HL-60/S4 treated with phorbol 12-myristate 13-acetate at 8.2 ng/mL for 4 days and 3 days (cell line): ENCODE results near the gene ZNF648.

Source experiments
- in situ Hi-C: fragments of 300-500 bp; cut with MboI; formaldehyde crosslinking; loops from 2 replicates; pipeline ENCODE4 v1.15.0; 2022; ENCODE audit warnings: low sequenced_read_pairs

Gene ZNF648, protein sequence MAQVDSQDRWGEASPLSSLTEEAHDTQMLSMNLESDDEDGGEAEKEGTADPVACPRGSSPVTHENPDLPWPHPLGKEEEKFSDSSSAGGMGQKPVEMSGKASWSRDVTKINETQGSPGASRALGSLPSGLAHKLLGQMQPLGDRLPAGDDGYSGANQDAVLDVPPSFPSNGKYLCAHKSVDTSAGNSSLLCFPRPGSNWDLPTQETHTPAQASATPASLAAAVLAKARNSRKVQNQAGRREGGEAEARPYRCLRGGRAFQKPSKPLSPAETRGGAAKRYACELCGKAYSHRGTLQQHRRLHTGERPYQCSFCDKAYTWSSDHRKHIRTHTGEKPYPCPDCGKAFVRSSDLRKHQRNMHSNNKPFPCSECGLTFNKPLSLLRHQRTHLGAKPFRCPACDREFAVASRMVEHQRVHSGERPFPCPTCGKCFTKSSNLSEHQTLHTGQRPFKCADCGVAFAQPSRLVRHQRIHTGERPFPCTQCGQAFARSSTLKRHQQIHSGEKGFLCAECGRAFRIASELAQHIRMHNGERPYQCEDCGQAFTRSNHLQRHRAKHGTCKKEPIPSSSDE

DNA sequence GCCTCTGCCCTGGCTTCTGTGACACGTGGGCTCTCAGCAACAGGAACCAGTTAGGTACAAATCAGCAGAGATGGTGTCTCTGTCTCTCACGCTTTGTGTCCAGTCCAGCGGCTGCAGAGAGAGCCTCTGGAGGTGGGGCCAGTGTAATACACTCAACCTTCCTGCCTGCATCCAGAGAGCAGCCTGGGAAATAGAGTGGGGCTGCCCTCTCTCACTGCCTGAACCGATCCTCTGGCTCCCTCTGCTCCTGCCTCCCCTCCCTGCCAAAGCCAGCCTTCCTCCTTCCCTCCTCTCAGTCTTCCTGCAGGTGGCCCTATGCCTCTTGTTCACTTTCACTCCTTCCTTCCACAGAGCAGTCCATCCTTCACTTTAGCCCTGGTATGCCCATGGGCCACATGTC, at the start of gene ZNF648:
ZNF648 (minus strand) TSS at position 119 of the 400 bp plus-strand sequence. CDS start 3,702 bp downstream, outside the sequence.
- in situ Hi-C loops, result loop anchor here (25.0 kb wide), 1 partner anchor 574 kb away; the partner anchor contains the start of gene CACNA1E

DNA sequence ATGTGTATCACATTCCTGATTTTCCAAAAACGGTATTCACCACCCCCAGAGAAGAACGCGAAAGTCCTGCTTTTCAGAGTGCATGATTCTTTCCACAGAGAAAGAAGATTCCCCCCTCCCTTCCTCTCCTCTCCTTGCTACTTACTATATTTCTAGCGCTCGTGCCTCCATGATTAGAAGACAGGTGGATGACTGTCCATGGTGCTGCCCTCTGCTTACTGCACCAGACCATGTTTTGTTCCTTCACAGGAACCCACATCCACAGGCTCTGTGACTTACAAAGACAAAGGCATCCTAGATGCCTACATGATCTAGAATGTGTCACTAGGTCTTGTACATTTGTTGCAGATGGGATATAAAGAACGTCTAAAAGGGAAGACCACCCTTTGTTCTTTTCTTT, 49.1 kb upstream of the ZNF648 start:
- in situ Hi-C loops, result no loop called here

DNA sequence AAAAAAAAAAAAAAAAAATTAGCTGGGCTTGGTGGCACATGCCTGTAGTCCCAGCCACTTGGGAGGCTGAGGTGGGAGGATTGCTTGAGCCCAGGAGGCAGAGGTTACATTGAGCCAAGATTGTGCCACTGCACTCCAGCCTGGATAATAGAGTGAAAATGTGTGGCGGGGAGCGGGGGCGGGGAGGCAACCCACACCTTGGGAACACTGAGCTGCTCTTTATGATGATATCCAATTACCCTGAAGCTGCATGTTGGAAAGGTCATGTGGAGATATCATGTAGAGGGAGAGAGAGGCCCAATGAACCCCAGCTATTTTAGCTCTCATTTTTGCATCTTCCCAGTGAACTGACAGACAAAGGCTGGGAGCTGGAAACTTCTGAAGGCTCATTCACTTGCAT, 48.3 kb upstream of the ZNF648 start:
- in situ Hi-C loops, result no loop called here

DNA sequence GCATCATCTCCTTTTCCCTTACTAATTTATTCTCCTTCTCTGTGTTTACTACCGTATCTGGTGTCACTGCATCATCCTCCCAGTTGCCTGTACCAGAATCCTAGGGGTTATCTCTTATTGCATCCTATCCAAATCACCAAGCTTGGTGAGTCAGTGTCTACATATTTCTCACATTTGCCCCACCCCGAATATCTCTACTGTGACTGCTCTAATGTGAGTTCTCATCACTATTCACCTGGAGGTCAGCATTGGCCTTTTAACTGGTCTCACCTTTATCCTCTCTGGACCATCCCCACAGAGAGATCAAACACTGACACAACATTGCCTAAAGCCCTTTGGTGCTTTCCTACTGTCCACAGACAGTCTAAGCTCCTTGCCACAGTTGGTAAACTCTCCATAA, 45.7 kb upstream of the ZNF648 start:
- in situ Hi-C loops, result no loop called here

DNA sequence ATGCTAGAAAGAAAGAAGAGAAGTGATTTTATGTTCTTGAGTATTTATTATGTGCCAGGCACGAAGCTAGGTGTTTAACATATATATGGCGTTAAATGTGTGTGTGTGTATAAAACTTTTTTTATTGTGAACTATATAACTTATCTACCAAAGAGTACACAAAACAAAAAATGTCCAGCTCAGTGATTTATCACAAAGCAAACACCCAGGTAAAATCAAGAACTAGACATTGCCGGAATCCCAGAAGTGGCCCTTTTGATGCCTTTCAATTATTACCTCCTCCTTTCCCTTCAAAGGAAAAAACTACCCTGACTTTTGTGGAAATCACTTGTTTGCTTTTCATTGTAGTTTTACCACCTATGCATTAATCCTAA, 40.5 kb upstream of the ZNF648 start:
- in situ Hi-C loops, result no loop called here

DNA sequence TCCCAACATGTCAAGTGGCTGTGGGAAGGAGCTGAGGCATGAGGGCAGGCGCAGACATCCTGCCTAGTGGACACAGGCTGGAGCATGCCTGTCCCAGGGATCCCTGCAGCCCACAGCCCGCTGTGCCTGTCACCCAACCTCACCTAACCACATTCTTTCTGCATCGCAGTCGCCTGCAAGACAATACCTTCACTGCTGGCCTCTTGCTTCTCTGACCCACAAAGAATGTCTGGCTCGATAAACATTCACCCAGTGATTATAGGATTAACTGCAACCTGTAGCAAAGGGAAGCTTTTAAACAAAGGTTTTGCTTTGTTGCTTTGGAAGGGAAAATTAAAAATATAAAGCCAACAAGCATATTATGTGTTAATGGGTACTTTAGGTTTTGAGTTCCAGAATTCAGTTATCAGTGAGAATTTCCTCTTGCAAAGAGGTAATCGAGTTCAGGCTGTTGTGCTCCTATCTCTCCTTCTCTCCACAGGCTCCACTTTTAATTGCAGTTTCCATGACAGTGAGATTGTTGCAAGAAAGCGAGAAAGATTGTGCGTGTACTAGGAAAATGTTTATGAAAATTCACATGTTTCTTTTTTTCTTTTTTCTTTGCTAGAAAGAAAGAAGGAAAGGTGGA, 40.0 kb upstream of the ZNF648 start:
- in situ Hi-C loops, result no loop called here

DNA sequence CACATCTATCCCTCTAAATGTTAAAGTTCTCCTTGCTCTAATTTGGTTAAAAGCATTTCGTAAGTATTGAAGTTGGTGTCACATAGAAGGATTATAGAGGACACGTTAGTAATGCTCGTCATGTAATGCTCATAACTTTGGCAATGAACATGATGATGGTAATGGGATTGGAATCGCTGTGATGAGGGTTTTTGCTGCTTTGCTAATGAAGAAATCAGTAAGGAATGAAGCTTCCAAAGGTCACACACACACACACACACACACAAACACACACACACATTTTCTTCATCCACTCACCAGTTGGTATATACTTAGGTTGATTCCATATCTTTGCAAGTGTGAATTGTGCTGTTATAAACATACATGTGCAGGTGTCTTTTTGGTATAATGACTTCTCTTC, 36.8 kb upstream of the ZNF648 start:
- in situ Hi-C loops, result loop anchor here (25.0 kb wide), 2 partner anchors 489 to 689 kb away; partner anchors contain the start of genes NPL and RNASEL

DNA sequence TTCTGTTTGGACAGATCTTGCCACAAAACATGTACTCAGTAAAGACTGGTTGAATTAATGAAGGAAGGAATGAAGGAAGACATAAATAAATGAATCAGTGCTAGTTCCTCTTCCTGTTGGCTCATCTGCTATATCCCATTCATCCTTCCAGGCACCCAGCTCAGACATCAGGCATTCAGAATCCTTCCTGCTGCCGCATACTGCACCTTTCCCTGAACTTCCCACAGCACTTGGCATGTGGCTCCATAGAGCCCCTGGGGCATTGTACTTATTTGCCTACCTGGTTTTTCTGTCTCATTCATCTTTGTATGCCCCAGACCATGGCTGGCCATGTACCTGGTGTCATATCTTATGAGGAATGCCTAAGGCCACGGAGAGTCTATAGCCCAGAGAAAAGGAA, 34.4 kb upstream of the ZNF648 start:
- in situ Hi-C loops, result loop anchor here (25.0 kb wide), 2 partner anchors 491 to 691 kb away; partner anchors contain the start of genes NPL and RNASEL

DNA sequence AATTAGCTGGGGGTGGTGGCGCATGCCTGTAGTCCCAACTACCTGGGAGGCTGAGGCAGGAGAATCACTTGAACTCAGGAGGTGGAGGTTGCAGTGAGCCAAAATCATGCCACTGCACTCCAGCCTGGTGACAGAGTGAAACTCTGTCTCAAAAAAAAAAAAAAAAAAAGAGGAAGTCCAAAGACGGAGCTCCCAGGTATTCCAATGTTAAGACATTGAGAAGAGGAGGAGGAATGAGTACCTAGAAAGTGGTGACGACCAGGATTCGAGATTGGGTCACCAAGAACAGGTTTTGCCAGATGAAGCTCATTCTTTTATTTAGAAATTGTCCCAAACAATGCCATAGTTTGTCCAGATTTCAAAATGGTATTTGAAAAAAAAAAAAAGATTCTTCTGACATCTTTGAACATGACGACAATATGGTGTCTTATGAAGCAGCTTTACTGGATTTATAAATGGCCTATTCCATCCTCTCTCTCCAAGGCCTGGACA, 33.0 kb upstream of the ZNF648 start:
- in situ Hi-C loops, result loop anchor here (25.0 kb wide), 2 partner anchors 493 to 693 kb away; partner anchors contain the start of genes NPL and RNASEL

DNA sequence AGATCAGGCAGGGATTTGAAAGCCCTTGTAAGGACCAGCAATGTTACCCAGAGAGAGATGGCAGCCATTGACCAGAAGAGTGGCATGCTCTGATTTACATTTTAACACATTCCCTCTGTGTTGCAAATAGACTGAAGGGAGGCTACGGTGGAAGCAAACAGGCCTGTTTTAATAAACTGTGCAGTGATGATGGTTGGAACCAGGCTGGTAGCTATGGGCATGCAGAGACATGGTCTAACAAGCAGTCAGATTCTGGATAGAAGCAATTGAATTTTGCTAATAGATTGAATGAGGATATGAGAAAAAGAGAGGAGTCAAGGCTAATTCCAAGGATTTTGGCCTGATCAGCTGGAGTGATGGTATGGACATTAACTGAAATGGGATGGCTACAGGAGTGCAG, 32.3 kb upstream of the ZNF648 start:
- in situ Hi-C loops, result loop anchor here (25.0 kb wide), 2 partner anchors 494 to 694 kb away; partner anchors contain the start of genes NPL and RNASEL

DNA sequence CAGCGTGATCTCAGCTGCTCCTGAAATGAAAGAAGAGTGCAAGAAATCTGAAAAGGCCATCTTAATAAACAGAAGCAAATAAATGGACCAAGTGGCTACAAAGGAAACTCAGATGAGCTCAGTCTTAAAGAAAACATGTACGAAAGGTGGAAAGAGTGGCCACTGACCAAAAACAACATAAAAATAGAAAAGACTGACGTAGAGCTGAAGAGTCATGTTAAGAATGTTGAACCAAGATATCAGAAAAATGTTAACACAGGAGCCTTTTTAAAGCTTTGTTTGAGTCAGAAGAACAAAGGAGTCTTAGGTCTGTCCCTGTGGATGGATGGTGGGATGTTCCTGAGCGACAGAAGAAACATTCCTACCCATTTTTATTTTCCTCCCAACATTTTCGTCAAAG, 30.8 kb upstream of the ZNF648 start:
- in situ Hi-C loops, result loop anchor here (25.0 kb wide), 2 partner anchors 495 to 695 kb away; partner anchors contain the start of genes NPL and RNASEL

DNA sequence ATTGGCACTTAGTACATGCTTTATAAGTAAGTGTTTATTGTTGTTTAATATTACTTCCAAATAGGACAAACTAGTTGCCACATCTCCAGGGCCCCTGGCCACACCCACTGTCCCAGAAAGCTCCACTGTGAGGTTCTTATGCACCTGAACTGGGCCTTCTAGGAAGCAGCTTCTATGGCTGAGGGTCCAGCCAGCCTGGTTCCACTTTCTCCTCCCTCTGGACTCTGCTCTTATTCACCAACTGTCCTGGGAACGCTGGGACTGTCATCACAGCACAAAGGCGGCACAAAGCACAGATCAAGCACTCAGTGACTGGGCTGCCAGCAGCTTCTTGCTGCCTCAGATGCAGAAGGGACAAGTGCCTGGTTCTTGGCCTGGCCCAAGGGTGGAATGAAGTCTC, 29.6 kb upstream of the ZNF648 start:
- in situ Hi-C loops, result loop anchor here (25.0 kb wide), 2 partner anchors 496 to 696 kb away; partner anchors contain the start of genes NPL and RNASEL

DNA sequence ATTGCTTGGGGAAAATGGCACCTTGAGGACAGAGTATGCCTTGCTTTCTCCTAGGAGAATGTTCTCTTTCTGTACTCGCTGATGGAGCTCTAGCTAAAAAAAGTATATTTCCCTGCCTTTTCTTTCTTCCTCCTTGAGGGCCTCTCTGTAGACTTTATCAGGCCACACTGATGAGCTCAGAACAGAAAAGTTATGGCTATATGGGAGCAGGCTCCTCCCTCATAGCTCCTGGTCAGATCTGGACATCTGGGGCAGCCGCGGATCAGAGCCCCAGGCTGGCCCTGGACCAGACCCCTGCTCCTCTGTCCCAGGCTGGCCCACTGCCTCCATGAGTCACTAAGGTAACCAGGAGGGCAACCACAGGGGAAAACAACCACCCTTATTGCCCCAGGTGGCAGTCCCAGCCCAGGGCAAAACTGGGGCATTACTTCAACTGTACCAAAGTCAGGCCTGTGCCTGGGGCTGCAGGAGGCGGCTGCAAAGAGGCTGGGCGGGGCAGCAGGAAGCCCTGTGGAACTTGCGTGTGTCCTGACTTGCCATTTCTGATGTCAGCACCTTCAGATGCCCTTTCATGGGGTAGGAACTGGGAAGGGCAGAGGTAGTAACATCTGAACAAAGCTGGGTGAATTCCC, 26.3 kb upstream of the ZNF648 start:
- in situ Hi-C loops, result loop anchor here (10.0 to 25.0 kb wide), 3 partner anchors 307 to 699 kb away; partner anchors contain the start of genes GLUL, NPL and RNASEL

DNA sequence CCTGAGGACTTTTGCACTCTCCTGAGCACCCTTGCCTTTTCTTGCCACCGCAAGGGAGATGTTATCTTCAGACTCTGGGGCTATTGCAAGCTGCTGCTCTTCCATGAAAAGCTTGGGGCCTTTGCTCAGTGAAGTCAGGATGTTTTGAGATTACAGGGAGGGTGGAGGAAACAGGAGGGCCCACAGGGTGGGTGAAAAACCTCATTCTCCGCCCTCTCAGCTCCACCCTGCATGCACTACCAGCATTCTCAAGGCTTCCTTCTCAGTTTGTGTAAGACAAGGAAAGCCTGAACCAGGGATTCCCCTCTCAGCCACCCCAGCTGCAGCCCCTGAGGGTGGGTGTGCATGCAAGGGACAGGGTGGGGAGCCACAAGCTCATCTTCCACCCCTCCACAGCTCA, 25.8 kb upstream of the ZNF648 start:
- in situ Hi-C loops, result loop anchor here (10.0 to 25.0 kb wide), 3 partner anchors 307 to 700 kb away; partner anchors contain the start of genes GLUL, NPL and RNASEL

DNA sequence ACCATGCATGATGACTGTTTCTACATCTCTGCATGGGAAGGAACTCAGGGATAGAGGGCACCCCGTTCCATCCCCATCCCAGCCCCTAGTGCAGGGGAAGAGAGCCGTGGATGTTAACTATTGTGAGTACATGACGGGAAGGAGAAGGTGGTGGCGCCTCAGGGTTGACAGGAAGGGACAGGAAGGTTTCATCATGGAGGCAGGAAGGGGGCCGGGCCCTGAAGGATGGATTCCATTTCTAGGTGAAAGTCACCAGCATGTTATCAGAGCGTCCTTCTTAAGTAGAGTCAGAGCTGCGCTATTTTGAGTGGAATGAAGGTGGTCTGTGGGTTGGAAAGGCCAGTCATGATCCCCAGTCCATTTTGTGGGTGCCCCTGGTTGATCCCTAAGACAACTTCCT, 25.1 kb upstream of the ZNF648 start:
- in situ Hi-C loops, result loop anchor here (10.0 to 25.0 kb wide), 3 partner anchors 308 to 701 kb away; partner anchors contain the start of genes GLUL, NPL and RNASEL

DNA sequence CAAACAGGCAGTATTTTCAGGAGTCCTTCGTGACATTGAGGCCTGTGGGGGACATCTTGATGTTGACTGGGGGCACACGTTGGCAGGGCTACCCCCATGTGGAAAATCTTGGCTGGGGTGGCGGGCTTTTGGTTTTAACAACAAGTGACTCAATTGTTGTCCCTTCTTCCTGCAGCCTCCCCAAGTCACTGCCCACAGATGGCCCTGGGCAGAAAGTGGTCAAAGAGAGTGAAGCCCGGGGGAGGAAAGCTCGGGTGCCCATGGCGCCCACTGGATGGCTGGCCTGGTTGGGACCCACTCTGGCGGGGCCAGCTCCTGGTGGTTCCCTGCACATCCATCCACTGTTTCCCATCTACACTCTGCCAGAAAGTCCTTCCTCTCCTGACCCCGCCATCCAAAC, 24.6 kb upstream of the ZNF648 start:
- in situ Hi-C loops, result loop anchor here (10.0 to 25.0 kb wide), 3 partner anchors 309 to 701 kb away; partner anchors contain the start of genes GLUL, NPL and RNASEL

DNA sequence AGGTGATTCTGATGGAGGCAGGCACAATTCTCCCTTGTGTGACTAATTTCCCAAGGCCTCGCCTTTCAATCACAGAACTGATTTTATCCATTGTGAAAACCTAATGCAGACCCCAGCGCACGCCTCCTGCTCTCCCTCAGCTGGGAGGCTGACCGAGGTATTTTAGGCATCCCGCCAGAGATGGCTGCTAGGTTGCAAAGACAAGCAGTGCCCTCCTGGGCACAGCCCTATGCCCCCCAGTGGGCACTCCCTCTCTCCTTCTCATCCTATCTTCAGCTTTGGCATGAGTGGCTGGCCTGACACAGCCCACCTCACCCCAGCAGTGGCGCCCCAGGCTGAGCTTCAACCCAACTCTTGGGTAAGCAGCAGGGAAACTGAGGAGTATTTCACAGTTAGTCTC, 24.2 kb upstream of the ZNF648 start:
- in situ Hi-C loops, result loop anchor here (10.0 to 25.0 kb wide), 3 partner anchors 309 to 702 kb away; partner anchors contain the start of genes GLUL, NPL and RNASEL

DNA sequence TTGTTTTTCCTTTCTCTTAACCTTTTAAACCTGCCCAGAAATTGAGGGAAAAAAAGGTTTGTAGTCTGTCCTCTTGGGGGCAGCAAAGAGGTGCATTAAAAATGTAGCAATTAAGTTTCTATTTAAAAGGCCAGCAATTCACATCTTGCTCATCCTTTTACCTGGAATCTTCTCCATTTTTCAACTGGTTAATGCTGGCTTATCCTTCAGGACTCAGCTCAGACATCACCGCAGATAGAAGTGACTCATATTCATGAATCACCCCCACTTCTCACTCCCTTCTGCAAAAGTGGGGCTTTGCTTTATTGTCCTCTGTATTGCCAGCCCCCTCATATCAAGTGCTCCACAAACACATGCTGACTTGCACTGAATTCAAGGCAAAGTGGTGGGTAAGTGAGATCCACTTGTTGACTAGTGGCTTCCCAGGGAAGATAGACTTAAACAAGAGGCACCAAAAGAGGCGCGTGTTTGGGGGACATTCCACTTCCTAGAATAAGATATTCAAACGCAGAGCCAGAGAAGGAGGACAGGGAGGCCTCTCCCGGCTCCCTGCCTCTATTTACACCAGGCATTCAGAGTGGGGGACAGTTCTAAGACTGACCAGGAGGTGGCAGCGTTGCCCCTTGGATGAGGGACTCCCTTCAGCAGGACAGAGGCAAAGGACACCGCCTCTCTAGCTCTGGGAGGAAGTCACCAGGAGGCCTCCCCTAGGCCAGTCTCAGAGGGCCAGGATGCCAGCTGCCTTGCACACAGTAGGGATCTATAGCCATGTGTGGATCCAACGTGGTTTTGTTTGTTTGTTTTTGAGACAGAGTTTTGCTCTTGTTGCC, 23.2 kb upstream of the ZNF648 start:
- in situ Hi-C loops, result loop anchor here (10.0 to 25.0 kb wide), 3 partner anchors 310 to 703 kb away; partner anchors contain the start of genes GLUL, NPL and RNASEL

DNA sequence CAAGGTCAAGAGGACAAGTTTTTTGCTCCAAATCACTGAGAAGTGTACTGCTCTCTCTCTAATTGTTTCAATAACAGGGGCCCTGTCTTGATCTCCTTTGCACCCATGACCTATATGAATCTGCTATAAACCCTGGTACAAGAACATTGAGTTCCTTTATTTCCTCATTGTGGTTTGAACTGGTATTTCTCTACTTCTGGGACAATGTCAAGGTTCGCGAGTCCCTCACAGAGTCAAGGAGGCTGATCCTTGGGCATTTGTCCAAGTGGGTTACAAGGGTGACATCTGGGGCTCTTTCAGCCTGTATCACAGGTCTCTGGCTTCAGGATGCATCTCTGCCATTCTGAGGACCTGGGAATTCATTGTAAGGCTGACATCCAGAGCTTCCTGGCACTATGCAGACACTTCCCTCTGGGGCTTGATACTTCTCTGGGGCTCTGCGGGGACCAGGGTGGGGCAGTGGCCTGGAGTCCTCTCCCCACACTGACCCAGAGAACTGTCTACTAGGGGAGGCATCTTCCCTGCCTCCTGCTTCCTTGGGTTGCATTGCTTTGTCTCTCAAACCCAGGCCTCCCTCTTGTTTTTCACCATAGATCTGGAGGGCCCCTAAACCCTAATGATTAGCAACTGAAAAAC, 22.5 kb upstream of the ZNF648 start:
- in situ Hi-C loops, result loop anchor here (10.0 to 25.0 kb wide), 3 partner anchors 311 to 703 kb away; partner anchors contain the start of genes GLUL, NPL and RNASEL
